Measurements from ENCODE around the gene GRID2IP. TPM values are rescaled to one million over a fixed set of nuclear protein-coding genes. Genes with fewer than 3 reads are reported as not detected.

GRID2IP gene
- total and polyA plus RNA-seq, 10 of the 15 experiments (the other 5 are each of a cell fraction or from before 2014, with no cell fraction given), result not detected

GRCh38 chr7:6589829-6590644, 38.8 kb upstream of the GRID2IP start, which contains the start of gene INTS15 (continued):
- no peak for TF ChIP-seq CUX1 (IDR thresholded peaks at IDR 0.05; ENCODE audit: insufficient replicate concordance, low read depth, low read length)
- TF ChIP-seq POU2F2 (IDR thresholded peaks at IDR 0.05; ENCODE audit: borderline replicate concordance, low read depth, low read length), result peak; percentile 62; the same call in 1 of the 3 replicates
- TF ChIP-seq E4F1 (IDR thresholded peaks at IDR 0.05; ENCODE audit: borderline replicate concordance, partially characterized antibody), result no peak
- TF ChIP-seq ZZZ3 (IDR thresholded peaks at IDR 0.05; ENCODE audit: control insufficient read depth, insufficient read length, low read depth), result no peak
- no peak for TF ChIP-seq MTA2 (IDR thresholded peaks at IDR 0.05; ENCODE audit: low read depth)

Data from GM12878 (cell line).